SK-N-MC (cell line): ENCODE data around the gene SMARCC1.

ENCODE experiments used
- DNase-seq: peaks from one replicate; pipeline ENCODE4 v3.0.0-alpha.2; 2011; ENCODE audit warnings: low read depth, low spot score
- H3K27ac ChIP-seq: fragments of 200-600 bp; sonication (generic); 2 replicates; pipeline ENCODE4 v1.5.1; 2016; ENCODE audit warnings: mixed run types
- H3K36me3 ChIP-seq: fragments of 200-600 bp; sonication (generic); 2 replicates; pipeline ENCODE4 v1.6.1; 2017; ENCODE audit warnings: antibody characterized with exemption, low read length, mixed read lengths; ENCODE audit not compliant: insufficient read depth
- H3K4me3 ChIP-seq: fragments of 200-600 bp; sonication (generic); 2 replicates; pipeline ENCODE4 v1.5.1; 2016
- H3K9ac ChIP-seq: fragments of 200-600 bp; sonication (generic); 2 replicates; pipeline ENCODE4 v1.8.0; 2017; ENCODE audit warnings: mixed run types, mixed read lengths; ENCODE audit not compliant: insufficient read length
- H3K9me3 ChIP-seq: fragments of 200-600 bp; sonication (generic); 2 replicates; pipeline ENCODE4 v1.6.1; 2017; ENCODE audit warnings: low read depth, mild to moderate bottlenecking, antibody characterized with exemption, low read length, moderate library complexity, mixed read lengths
- EZH2 ChIP-seq: fragments of 200-600 bp; sonication (generic); IDR thresholded peaks from one replicate; pipeline ENCODE4 v1.6.1; 2017; ENCODE audit warnings: antibody characterized with exemption
- FOXP2 ChIP-seq: optimal IDR thresholded peaks from 2 replicates; pipeline ENCODE3; 2011; ENCODE audit warnings: mild to moderate bottlenecking, moderate library complexity; ENCODE audit not compliant: insufficient read depth; ENCODE audit errors: extremely low read length, control extremely low read depth
- POLR2AphosphoS5 ChIP-seq: IDR thresholded peaks from 2 replicates; pipeline ENCODE4 v1.6.1; 2012; ENCODE audit warnings: mild to moderate bottlenecking, low read depth, low read length, borderline replicate concordance

The SMARCC1 gene

GRCh38 chr3:47567149-47567548, 214.5 kb downstream of the SMARCC1 start:
- H3K9ac ChIP-seq: no peak overlapping the region
- no peak for DNase-seq
- H3K4me3 ChIP-seq: no peak overlapping the region
- H3K9me3 ChIP-seq: no peaks in the 10 kb centered on the region
- no peaks in the 10 kb centered on the region for H3K36me3 ChIP-seq
- H3K27ac ChIP-seq: no peak overlapping the region
- TF ChIP-seq FOXP2 (no peak), POLR2AphosphoS5 (no peak), EZH2 (no peak)

GRCh38 chr3:47566667-47567066, 215.0 kb downstream of the SMARCC1 start:
- Histone ChIP-seq H3K27ac (no peak overlapping the region), H3K36me3 (no peaks in the 10 kb centered on the region), H3K9ac (no peak overlapping the region), H3K4me3 (no peak overlapping the region), H3K9me3 (no peaks in the 10 kb centered on the region)
- TF ChIP-seq EZH2 (no peak), FOXP2 (no peak), POLR2AphosphoS5 (no peak)
- DNase-seq: no peak

GRCh38 chr3:47565734-47566550, 215.8 kb downstream of the SMARCC1 start:
- Histone ChIP-seq H3K36me3 (no peaks in the 10 kb centered on the region), H3K4me3 (no peak overlapping the region), H3K27ac (no peak overlapping the region), H3K9me3 (no peaks in the 10 kb centered on the region), H3K9ac (no peak overlapping the region)
- DNase-seq: no peak
- TF ChIP-seq POLR2AphosphoS5 (no peak), EZH2 (no peak), FOXP2 (no peak)

GRCh38 chr3:47556351-47556750, 225.3 kb downstream of the SMARCC1 start:
- H3K9ac ChIP-seq: no peak overlapping the region
- TF ChIP-seq POLR2AphosphoS5 (no peak), EZH2 (no peak), FOXP2 (no peak)
- no peaks in the 10 kb centered on the region for H3K36me3 ChIP-seq
- no peak overlapping the region for H3K4me3 ChIP-seq
- H3K9me3 ChIP-seq: no peaks in the 10 kb centered on the region
- H3K27ac ChIP-seq: no peak overlapping the region
- DNase-seq: no peak

- Histone ChIP-seq H3K9ac (no peak overlapping the region), H3K27ac (no peak overlapping the region), H3K36me3 (no peaks in the 10 kb centered on the region), H3K9me3 (no peaks in the 10 kb centered on the region), H3K4me3 (no peak overlapping the region)
- TF ChIP-seq FOXP2 (no peak), POLR2AphosphoS5 (no peak), EZH2 (no peak)
- no peak for DNase-seq
Observed at GRCh38 chr3:47554335-47554734, 227.4 kb downstream of the SMARCC1 start.

GRCh38 chr3:47553407-47553806, 228.3 kb downstream of the SMARCC1 start:
- Histone ChIP-seq H3K4me3 (no peak overlapping the region), H3K36me3 (no peaks in the 10 kb centered on the region), H3K9me3 (no peaks in the 10 kb centered on the region), H3K9ac (no peak overlapping the region), H3K27ac (no peak overlapping the region)
- DNase-seq: no peak
- no peak for TF ChIP-seq FOXP2
- no peak for TF ChIP-seq POLR2AphosphoS5
- TF ChIP-seq EZH2: no peak

- H3K36me3 ChIP-seq: no peaks in the 10 kb centered on the region
- TF ChIP-seq POLR2AphosphoS5 (no peak), FOXP2 (no peak), EZH2 (no peak)
- no peak overlapping the region for H3K27ac ChIP-seq
- no peaks in the 10 kb centered on the region for H3K9me3 ChIP-seq
- DNase-seq: no peak
- no peak overlapping the region for H3K4me3 ChIP-seq
- no peak overlapping the region for H3K9ac ChIP-seq
Observed at GRCh38 chr3:47542471-47543173, 239.1 kb downstream of the SMARCC1 start.

GRCh38 chr3:47541583-47542108, 240.0 kb downstream of the SMARCC1 start:
- H3K9ac ChIP-seq: no peak overlapping the region
- no peak overlapping the region for H3K27ac ChIP-seq
- TF ChIP-seq EZH2 (no peak), POLR2AphosphoS5 (no peak), FOXP2 (no peak)
- no peak for DNase-seq
- no peaks in the 10 kb centered on the region for H3K9me3 ChIP-seq
- H3K36me3 ChIP-seq: no peaks in the 10 kb centered on the region
- H3K4me3 ChIP-seq: no peak overlapping the region
